Left ventricle myocardium superior (tissue), 1 donor: ENCODE measurements around the gene CPHXL2. TPM values are rescaled to one million over a fixed set of nuclear protein-coding genes. Genes with fewer than 3 reads are reported as not detected.

ENCODE experiments used
- ATAC-seq: fragments of 200-7000 bp; cut with Tn5 transposase; one replicate; pipeline ENCODE4 v1.9.1; 2020; ENCODE audit warnings: mild to moderate bottlenecking, moderate library complexity
- DNase-seq: peaks from one replicate; pipeline ENCODE4 v3.0.0-alpha.2; 2020
- intact Hi-C: fragments of 100-400 bp; cut with micrococcal nuclease; formaldehyde crosslinking; loops from one replicate; pipeline ENCODE4 v1.11.0; 2022
- total RNA-seq: library from RNA; stranded (reverse); fragmentation: NEBNext Ultra II Directional; extraction: Animal tissue kit (Norgen Biotek cat#: 25700); gene quantifications from one replicate; pipeline ENCODE4 v1.2.1, GENCODE V29; 2021
- donor health status: DM: no; HTN: yes; CAD: no; lungs with severe emphysema.

The CPHXL2 gene
- total RNA-seq, 1 donor from 2014 or later: not detected

GRCh38 chr16:75647112-75647491 lies 29.7 kb downstream of the CPHXL2 start:
- DNase-seq (no peak), ATAC-seq (peak; percentile 34)
- intact Hi-C loops: no loop called here

GRCh38 chr16:75644240-75645012 lies 32.4 kb downstream of the CPHXL2 start:
- no peak for DNase-seq
- no peak for ATAC-seq
- intact Hi-C loops: no loop called here

GRCh38 chr16:75640598-75640997 lies 36.2 kb downstream of the CPHXL2 start:
- ATAC-seq: no peak
- intact Hi-C loops: no loop called here
- no peak for DNase-seq

DNA sequence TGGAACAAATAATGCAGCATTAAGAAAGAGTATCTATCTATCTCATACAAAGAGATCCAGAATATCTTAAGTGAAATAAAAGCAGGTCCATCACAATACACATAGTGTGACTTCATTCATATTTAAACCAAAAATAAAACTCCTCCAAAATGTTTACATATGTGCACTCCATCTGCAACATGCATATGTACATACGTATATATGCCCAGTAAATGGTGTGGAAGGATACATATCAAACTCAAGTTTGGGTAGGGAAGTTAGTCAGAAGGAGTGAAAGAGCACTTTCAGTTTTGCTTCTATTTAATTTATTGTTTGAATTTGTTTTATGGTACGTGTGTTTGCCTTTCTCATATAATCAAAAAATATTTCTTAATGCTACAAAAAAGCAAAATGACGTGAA lies 41.8 kb downstream of the CPHXL2 start:
- intact Hi-C loops: no loop called here
- DNase-seq (no peak), ATAC-seq (no peak)

GRCh38 chr16:75632857-75633256 lies 44.0 kb downstream of the CPHXL2 start:
- no peak for ATAC-seq
- intact Hi-C loops: no loop called here

GRCh38 chr16:75630052-75630451 lies 46.8 kb downstream of the CPHXL2 start:
- ATAC-seq (no peak), DNase-seq (no peak)
- intact Hi-C loops: no loop called here

More at GRCh38 chr16:75632857-75633256, 44.0 kb downstream of the CPHXL2 start:
- DNase-seq: no peak

GRCh38 chr16:75629132-75629531 lies 47.7 kb downstream of the CPHXL2 start:
- intact Hi-C loops: no loop called here
- ATAC-seq: no peak
- DNase-seq: no peak

- intact Hi-C loops: no loop called here
These were observed 48.5 kb downstream of the CPHXL2 start for GRCh38 chr16:75628351-75628750.

DNA sequence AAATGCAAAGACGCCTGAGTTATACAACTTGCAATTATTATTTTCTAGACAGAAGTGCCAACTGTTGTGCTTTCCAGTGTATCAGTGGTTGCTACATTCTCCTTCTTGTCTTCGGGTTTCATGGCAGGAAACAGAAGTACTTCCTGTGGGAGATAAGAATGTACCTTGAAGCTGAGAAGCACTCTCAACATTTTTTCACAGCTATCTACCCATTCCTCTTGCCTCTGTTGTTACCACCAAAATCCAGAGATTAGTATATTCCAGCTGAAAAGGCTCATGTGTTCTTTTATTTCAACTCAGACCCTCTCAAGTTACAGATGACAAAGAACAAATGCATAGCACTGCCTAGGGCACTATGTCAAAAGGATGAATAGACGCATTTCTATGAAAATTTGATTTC lies 49.0 kb downstream of the CPHXL2 start:
- intact Hi-C loops: no loop called here
- ATAC-seq: no peak

More at GRCh38 chr16:75628351-75628750, 48.5 kb downstream of the CPHXL2 start:
- DNase-seq: no peak
- no peak for ATAC-seq

GRCh38 chr16:75626806-75627205 lies 50.0 kb downstream of the CPHXL2 start:
- no peak for ATAC-seq
- intact Hi-C loops: no loop called here

More for the DNA sequence above, 49.0 kb downstream of the CPHXL2 start:
- no peak for DNase-seq

DNA sequence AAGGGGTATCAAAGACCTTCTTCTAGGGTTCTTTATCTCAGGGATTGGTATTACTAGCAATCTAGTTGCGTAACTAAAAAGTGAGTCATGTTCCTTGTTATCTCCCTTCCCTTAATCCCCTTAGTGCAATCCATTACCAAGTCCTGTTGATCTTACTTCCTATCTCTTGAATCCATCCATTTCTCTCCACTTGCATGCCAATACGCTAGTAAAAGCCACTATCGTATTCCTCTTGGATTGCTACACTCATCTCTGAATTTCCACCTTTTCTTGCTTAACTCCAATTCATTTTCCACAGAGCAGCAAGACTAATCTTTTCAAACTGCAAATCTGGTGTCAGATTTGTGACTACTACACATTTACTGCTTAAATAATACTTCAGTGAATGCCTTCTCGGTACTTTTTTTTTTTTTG lies 51.9 kb downstream of the CPHXL2 start:
- intact Hi-C loops: no loop called here
- no peak for ATAC-seq
- no peak for DNase-seq

More at GRCh38 chr16:75626806-75627205, 50.0 kb downstream of the CPHXL2 start:
- DNase-seq: no peak

DNA sequence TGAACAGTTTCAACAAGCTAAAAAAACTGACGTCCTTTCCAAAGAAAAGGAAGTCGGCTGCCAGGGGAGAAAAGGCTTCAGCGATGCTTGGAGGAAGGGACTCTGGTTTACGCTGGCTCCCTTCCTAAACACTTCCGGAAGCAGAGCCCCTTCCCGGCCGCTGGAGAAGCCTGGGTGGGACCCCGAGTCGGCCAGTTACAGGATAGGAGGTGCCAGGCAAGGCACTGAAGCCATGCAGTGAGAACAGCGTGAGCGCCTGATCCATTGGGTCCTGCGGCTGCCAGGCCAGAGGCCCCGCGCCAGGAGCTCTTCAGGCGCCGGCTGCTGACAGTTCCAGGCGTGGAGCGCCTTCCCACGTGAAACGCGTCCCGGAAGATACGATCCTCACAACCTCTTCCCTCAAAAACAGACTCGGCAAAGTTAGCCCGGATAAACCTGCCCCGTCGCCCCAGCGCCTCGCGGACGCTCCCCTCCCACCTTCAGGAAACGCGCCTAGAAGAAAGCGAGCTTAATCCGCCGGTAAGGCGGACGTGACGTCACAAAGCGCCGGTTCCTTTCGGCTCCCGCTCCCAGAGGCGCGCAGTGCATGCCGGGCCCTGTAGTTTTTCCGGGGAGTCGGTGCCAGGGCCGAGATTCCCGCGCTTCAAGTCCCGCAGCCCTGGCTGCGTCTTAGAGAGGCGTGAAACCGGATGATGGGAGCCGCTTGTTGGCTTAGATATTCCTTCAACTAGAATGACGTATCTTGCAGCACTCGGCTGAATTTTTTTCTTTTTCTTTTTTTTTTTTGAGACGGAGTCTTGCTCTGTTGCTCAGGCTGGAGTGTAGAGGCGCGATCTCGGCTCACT lies 53.8 kb downstream of the CPHXL2 start, which contains the start of gene ADAT1:
TSS of gene ADAT1 (minus strand) at position 521 of the 845 bp plus-strand sequence. CDS start 2,482 bp downstream, outside the sequence.
- intact Hi-C loops: no loop called here
- ATAC-seq (peak; percentile 97), DNase-seq (peak; percentile 99)

DNA sequence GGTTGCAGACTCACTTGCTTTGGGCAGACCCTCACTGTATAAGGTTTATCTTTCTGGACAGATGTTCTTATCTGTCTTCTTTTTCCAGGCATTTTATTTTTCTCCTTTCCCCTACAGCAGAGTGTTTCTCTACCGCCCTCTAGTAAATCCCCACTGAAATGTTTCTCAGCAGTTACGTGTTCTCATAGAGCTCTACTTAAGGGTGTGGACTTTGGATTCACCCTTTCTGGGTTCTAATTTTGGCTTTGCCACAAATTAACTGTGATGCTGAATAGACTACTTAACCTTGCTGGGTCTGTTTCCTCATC lies 55.7 kb downstream of the CPHXL2 start:
- no peak for ATAC-seq
- intact Hi-C loops: no loop called here

DNA sequence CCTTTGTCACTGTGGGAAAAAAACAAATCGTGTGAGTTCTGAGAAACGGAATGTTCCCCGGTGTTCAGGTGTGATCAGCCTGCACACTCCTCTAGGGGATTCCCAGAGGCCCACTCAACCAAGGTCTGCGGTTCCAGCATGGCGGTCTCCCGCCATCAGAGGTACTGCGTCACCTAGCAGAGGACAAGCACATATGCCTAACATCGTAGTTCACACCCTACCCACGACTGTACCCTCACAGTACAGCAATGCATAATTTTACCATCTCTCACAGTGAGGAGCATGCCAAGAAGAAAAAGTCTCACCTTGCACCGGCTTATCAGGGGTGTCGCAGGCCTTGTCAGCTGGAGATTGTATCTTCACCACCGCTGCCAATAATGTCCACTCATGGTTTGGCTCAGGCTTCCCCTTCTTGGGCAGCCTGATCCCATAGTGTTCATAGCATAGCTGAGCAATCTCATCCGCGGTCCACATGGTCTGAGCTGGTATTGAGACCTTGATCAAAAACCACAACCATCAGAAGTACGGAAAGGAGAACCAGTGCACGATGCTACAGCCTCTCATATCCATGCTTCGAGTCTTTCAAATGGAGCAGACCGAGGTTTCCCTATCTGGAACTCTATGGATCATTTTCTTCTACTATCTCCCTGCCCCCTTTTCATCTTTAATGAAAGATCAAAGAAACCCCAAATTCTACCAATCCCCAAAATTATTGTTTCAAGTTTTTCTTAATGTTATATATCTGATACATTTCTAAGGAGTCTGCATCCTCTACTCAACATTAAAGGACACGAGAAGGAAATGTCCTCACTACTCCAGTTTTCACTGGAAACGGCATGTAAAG lies 56.3 kb downstream of the CPHXL2 start:
- intact Hi-C loops: no loop called here
- ATAC-seq: no peak
- no peak for DNase-seq

More for the DNA sequence above, 55.7 kb downstream of the CPHXL2 start:
- no peak for DNase-seq

- no peak for DNase-seq
- intact Hi-C loops: no loop called here
- no peak for ATAC-seq
These were observed 58.0 kb downstream of the CPHXL2 start for GRCh38 chr16:75618780-75619179.

DNA sequence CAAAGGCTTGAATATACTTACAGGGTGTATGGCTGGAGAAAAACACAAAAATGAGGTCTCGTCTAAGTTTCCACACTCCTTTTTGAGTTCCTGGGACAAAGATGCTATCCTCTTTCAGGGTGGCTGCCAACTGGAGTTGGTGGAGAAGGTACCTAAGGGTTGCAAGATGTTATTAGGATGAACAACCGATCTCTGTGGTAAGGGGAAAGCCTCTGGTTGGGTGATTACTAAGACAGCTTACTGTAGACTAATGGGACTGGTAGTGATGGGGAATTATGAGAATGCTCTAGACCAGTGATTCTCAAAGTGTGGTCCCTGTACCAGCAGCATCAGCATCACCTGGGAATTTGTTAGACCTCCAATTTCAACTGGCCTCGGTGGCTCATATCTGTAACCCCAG lies 59.7 kb downstream of the CPHXL2 start:
- intact Hi-C loops: no loop called here

DNA sequence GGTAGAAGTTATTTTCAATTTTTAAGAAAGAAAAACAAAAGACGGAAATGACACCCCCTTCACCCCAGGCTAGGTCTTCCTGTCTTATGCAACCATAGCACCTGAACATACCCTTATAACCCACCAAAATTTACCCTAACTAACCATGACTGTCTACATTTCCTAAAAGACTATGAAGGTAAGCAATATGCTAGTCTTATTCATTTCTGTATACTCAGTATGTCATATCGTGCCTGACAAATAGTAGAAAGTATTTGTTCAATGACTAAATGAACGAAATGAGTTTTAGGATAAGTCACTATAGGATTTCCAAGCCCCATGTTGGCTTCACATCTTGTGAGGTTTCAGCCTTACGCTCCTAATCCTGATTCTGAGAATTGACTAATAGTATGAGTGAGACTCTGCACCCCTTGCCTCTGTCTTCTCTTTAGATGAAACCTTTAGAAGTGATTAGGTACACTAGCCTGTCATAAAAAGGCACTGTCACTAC lies 60.2 kb downstream of the CPHXL2 start:
- DNase-seq: no peak
- intact Hi-C loops: no loop called here

More for the DNA sequence above, 59.7 kb downstream of the CPHXL2 start:
- ATAC-seq (no peak), DNase-seq (no peak)

DNA sequence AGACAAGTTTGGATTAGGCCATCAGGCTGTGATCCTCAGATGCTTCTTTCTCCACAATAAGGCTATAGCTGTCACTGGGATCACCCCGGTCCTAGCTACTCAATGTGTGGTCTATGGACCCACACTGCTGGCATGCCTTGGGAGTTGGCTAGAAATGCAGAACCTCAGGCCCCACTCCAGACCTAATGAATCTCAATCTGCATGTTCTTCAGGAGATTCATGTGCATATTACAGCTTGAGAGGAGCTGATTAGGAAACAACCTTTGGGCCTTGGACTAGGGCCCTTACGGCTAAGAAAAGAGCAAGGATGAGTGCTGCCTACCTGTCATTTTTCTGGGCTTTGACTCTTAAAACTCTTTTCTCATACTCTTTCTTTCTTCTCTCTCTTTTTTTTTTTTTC lies 61.2 kb downstream of the CPHXL2 start:
- ATAC-seq: no peak
- intact Hi-C loops: no loop called here
- no peak for DNase-seq

More for the DNA sequence above, 60.2 kb downstream of the CPHXL2 start:
- ATAC-seq: no peak
